HG03432 (cell line): Measurements from ENCODE around the gene SMTN.
"Not testable (repeated sequence)": the region's sequence is repeated elsewhere in the genome, so short reads cannot be mapped to it uniquely, and the experiment has no call there.

Source experiments
- ATAC-seq: cut with Tn5 transposase; IDR thresholded peaks from one replicate; pipeline ENCODE4 v1.9.1; 2021; ENCODE audit warnings: mild to moderate bottlenecking, moderate library complexity; ENCODE audit not compliant: unreplicated experiment

The SMTN gene

GRCh38 chr22:31089160-31090100 lies 8.3 kb downstream of the SMTN start:
- ATAC-seq: no peak

- ATAC-seq: no peak
Measured at GRCh38 chr22:31090217-31091085, 9.3 kb downstream of the SMTN start.

GRCh38 chr22:31091106-31091975 lies 10.2 kb downstream of the SMTN start:
- ATAC-seq: no peak

- ATAC-seq: no peak
Measured at GRCh38 chr22:31092161-31092560, 11.0 kb downstream of the SMTN start.

GRCh38 chr22:31093086-31093850 lies 12.2 kb downstream of the SMTN start:
- ATAC-seq: no peak

DNA sequence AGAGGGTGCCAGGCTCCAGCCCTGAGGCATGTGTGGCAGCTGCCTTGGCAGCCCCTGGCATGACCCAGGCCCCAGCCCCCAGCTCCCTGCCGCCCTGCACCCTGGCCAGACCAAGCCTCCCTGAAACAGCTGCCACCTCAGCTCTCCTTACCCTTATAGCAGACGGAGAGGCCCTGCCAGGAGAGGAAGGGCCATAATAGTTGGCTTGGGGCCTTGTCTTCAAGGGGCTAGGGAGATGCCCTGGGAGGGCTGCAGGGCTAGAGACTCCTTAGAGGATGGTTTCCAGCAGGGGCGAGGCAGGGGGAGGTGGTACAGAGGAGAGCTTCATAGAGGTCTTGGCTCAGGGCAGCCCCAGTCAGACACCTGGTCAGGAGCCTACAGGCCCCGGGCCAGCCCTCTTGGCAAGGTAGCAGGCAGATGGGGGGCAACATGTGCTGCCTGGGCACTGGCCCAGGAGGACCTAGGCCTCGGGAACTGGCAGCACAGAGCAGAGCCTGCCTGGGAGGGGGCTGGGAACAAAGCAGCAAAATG lies 13.0 kb downstream of the SMTN start:
- ATAC-seq: no peak

GRCh38 chr22:31094741-31095140 lies 13.6 kb downstream of the SMTN start:
- no peak for ATAC-seq

GRCh38 chr22:31095637-31096249 lies 14.6 kb downstream of the SMTN start:
- ATAC-seq: no peak

- ATAC-seq: no peak
Measured at GRCh38 chr22:31096657-31097279, 15.7 kb downstream of the SMTN start.

- ATAC-seq: not testable (repeated sequence)
Measured at GRCh38 chr22:31097539-31097938, 16.4 kb downstream of the SMTN start.

DNA sequence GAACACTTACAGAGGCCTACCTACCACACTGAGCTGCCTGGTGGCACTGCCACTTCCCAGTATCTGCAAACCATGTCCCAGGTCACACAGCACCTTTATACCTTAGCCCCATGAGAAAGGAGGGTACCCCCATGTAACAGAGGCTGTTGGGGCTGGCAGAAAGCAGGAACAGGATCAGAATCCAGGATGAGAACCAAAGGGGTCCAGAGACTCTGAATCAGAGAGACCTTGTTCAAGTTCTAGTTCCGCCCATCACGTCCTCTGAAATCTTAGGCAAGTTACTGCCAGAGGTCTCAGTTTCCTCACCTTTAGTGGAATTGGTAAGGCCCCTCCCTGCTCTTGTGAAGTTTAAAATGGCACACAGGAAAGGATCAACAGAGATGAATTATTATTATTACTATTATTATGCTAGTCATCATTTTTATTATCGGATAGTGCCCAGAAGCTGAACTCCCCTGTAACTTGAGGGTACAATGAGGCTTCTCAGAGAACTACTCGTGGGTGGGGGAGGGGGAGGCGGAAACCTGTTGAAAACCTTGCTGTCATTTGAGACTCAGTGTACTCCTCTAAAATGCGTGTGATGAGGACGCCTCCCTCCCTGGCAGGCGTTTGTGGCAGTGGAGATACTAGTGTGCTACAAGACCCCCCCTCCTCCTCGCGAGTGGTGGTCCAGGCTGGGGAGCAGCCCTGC lies 17.0 kb downstream of the SMTN start:
- ATAC-seq: no peak

DNA sequence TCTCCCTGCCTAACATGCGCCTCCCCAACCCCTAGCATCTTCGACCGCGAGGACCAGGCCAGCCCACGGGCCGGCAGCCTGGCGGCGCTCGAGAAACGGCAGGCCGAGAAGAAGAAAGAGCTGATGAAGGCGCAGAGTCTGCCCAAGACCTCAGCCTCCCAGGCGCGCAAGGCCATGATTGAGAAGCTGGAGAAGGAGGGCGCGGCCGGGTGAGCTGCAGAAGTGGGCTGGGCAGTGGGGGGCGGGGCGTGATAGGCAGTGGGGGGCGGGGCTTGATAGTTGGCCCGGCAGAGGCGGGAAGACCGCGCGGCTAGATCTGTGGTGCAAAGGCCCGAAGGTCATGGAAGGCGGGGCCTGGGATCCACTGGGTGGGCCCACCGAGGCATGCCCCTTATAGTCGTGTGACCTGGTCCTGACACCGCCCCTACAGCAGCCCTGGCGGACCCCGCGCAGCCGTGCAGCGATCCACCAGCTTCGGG lies 17.6 kb downstream of the SMTN start:
- no peak for ATAC-seq

DNA sequence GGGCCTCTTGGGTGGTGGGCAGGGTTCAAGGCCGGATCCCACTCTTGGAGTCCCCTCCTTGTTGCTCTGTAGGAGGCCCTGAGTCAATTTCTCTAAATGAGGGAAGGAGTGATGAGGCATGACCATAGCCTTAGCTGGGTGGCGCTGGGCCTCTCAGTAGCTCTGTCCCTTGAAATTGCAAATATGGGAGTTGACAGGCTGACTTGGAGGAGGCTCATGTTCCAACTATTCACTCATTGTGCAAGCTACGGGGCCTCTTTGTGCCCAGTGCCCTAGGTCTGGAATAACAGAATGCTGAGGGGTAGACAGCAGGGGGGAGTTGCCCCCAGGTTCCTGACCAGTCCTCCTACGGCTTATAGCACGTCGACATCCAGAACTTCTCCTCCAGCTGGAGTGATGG lies 18.3 kb downstream of the SMTN start:
- no peak for ATAC-seq

DNA sequence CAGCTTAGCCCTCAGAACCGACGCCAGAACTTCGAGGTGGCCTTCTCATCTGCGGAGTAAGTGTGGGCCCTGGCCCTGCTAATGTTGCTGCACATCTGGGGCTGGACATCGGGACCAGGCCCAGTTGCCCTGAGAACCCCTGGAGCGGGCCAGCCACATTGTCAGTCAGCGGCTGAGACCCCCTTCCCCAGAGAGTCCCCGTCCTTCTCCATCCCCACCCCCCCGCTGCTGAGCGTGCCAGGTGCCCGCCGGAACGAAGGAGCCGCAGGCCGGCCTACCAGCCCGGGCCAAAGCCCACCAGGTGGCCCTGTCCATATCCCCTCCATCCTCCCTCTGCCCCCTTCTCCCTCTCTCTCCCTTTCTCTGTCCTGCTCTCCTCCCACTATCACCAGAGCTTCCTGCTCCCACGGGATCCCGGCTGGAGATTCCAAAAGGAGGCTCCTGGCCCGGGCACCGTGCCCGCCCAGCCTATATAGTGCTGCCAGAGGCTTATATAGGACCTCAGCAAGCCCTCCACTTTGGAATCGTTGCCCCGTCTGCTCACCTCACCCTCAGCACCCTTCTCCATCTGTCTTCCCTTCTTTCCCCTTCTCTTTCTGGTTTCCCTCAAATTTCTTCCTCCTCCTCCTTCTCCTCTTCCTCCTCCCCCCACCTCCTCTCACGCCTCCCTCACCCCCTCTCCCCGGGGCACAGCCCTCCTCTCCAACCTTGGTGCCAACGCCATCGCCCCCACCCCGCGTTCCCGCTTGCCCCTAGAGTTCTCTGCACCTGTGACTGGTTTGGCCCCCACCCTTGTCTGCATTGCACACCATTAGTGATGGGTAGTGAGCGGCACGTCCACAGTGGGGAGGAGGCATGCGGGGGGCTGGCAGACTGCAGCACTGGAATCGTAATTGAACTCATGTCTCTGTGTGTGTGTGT lies 19.0 kb downstream of the SMTN start:
- ATAC-seq: no peak

DNA sequence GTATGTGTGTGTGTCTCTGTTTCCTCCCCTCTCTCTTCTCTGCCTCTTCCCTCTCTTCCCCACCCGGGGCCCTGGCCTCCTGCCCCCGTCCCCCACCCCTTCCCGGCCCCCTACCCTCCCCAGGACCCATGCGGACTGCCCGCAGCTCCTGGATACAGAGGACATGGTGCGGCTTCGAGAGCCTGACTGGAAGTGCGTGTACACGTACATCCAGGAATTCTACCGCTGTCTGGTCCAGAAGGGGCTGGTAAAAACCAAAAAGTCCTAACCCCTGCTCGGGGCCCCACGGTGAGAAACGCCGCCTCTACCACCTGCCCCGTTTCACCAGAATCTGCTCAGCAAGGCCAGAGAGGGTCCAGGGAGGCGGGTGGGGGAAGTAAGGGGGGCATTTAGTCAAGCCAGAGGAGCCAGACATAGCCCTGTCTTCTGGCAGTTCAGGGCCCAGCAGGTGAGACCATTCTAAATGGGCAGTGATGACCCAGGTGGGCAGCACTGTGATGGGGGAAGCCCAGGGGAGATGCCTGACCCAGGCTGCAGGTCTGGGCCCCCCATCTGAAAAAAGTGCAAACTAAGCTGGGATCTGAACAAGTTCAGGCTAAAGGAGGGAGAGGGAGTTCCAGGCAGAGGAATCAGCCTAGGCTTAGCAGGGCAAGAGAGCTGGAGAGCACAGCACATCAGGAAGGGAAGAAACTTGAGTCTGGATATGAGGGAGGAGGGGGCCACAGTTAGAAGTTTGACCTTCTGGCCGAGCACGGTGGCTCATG lies 19.8 kb downstream of the SMTN start:
- ATAC-seq: no peak

GRCh38 chr22:31102441-31103081 lies 21.4 kb downstream of the SMTN start:
- ATAC-seq: no peak
